H9 (cell line): ENCODE results near the gene DAB2IP. TPM values are rescaled to one million over a fixed set of nuclear protein-coding genes. Genes with fewer than 3 reads are reported as not detected.

Source experiments
- DNase-seq: peaks from one replicate; pipeline ENCODE4 v3.0.0-alpha.2; 2017
- H2AFZ ChIP-seq: one replicate; pipeline ENCODE4 v1.6.1; 2013; ENCODE audit warnings: mild to moderate bottlenecking, low read length, control low read depth, moderate library complexity
- H2AK5ac ChIP-seq: 2 replicates; pipeline ENCODE4 v1.6.1; 2013; ENCODE audit warnings: low read length, control low read depth, mixed read lengths; ENCODE audit not compliant: insufficient read length
- H2BK120ac ChIP-seq: one replicate; pipeline ENCODE4 v1.6.1; 2013; ENCODE audit warnings: low read depth, mild to moderate bottlenecking, low read length, control low read depth, inconsistent platforms; ENCODE audit not compliant: poor library complexity, severe bottlenecking
- H2BK12ac ChIP-seq: 2 replicates; pipeline ENCODE4 v1.6.1; 2013; ENCODE audit warnings: low read length, control low read depth, mixed read lengths, low read depth; ENCODE audit not compliant: insufficient read length
- H2BK15ac ChIP-seq: 2 replicates; pipeline ENCODE4 v1.6.1; 2013; ENCODE audit warnings: low read depth, low read length, control low read depth
- H2BK20ac ChIP-seq: one replicate; pipeline ENCODE4 v1.6.1; 2013; ENCODE audit warnings: low read depth, mild to moderate bottlenecking, low read length, control low read depth, inconsistent platforms; ENCODE audit not compliant: poor library complexity, severe bottlenecking
- H2BK5ac ChIP-seq: 2 replicates; pipeline ENCODE4 v1.6.1; 2013; ENCODE audit warnings: low read length, control low read depth, mixed read lengths; ENCODE audit not compliant: insufficient read length
- H3K14ac ChIP-seq: 2 replicates; pipeline ENCODE4 v1.6.1; 2013; ENCODE audit warnings: low read length, control low read depth; ENCODE audit not compliant: insufficient read depth
- H3K18ac ChIP-seq: 2 replicates; pipeline ENCODE4 v1.6.1; 2013; ENCODE audit warnings: low read depth, mild to moderate bottlenecking, mixed read lengths, low read length, control low read depth; ENCODE audit not compliant: insufficient read length
- H3K23ac ChIP-seq: 2 replicates; pipeline ENCODE4 v1.6.1; 2013; ENCODE audit warnings: low read length, control low read depth, mixed read lengths, low read depth; ENCODE audit not compliant: insufficient read length
- H3K23me2 ChIP-seq: 2 replicates; pipeline ENCODE4 v1.6.1; 2013; ENCODE audit warnings: low read depth, mild to moderate bottlenecking, mixed read lengths, low read length, control low read depth; ENCODE audit not compliant: insufficient read length, poor library complexity, severe bottlenecking
- H3K27ac ChIP-seq: 2 replicates; pipeline ENCODE4 v1.5.1; 2013; ENCODE audit warnings: low read length, control low read depth, mixed read lengths, low read depth; ENCODE audit not compliant: insufficient read length
- H3K27me3 ChIP-seq: 2 replicates; pipeline ENCODE4 v1.6.1; 2013; ENCODE audit warnings: low read length, control low read depth, inconsistent platforms; ENCODE audit not compliant: insufficient read depth
- H3K4ac ChIP-seq: 2 replicates; pipeline ENCODE4 v1.6.1; 2013; ENCODE audit warnings: low read depth, mild to moderate bottlenecking, control low read depth, inconsistent platforms, low read length, moderate library complexity
- H3K4me1 ChIP-seq: 2 replicates; pipeline ENCODE4 v1.6.1; 2013; ENCODE audit warnings: low read length, control low read depth, inconsistent platforms; ENCODE audit not compliant: insufficient read depth
- H3K4me2 ChIP-seq: 2 replicates; pipeline ENCODE4 v1.6.1; 2013; ENCODE audit warnings: low read length, control low read depth, mixed read lengths; ENCODE audit not compliant: insufficient read length, insufficient read depth
- H3K56ac ChIP-seq: 2 replicates; pipeline ENCODE4 v1.6.1; 2013; ENCODE audit warnings: low read depth, mild to moderate bottlenecking, mixed read lengths, low read length, control low read depth; ENCODE audit not compliant: insufficient read length
- H3K79me1 ChIP-seq: 2 replicates; pipeline ENCODE4 v1.6.1; 2013; ENCODE audit warnings: low read depth, mild to moderate bottlenecking, moderate library complexity, low read length, control low read depth, inconsistent platforms; ENCODE audit not compliant: insufficient read depth, poor library complexity, severe bottlenecking
- H3K79me2 ChIP-seq: 2 replicates; pipeline ENCODE4 v1.6.1; 2013; ENCODE audit warnings: low read length, control low read depth, inconsistent platforms; ENCODE audit not compliant: insufficient read depth
- H3K9ac ChIP-seq: 2 replicates; pipeline ENCODE4 v1.6.1; 2013; ENCODE audit warnings: low read length, control low read depth, mixed read lengths; ENCODE audit not compliant: insufficient read length; ENCODE audit errors: extremely low read depth
- H3K9me3 ChIP-seq: one replicate; pipeline ENCODE4 v1.6.1; 2013; ENCODE audit warnings: low read depth, low read length, inconsistent platforms; ENCODE audit not compliant: control insufficient read depth
- H3T11ph ChIP-seq: one replicate; pipeline ENCODE4 v1.6.1; 2013; ENCODE audit warnings: mild to moderate bottlenecking, low read length, control low read depth, inconsistent platforms
- H4K20me1 ChIP-seq: one replicate; pipeline ENCODE4 v1.6.1; 2013; ENCODE audit not compliant: control insufficient read depth, insufficient read length, insufficient read depth
- H4K5ac ChIP-seq: 2 replicates; pipeline ENCODE4 v1.6.1; 2013; ENCODE audit warnings: low read depth, mild to moderate bottlenecking, mixed read lengths, low read length, control low read depth; ENCODE audit not compliant: insufficient read length
- H4K8ac ChIP-seq: replicated peaks from 2 replicates; pipeline ENCODE4 v1.6.1; 2013; ENCODE audit warnings: low read length, control low read depth, mixed read lengths, low read depth; ENCODE audit not compliant: insufficient read length
- H4K91ac ChIP-seq: 2 replicates; pipeline ENCODE4 v1.6.1; 2013; ENCODE audit warnings: low read depth, mild to moderate bottlenecking, moderate library complexity, mixed read lengths, low read length, control low read depth; ENCODE audit not compliant: insufficient read length
- H3K27ac Mint-ChIP-seq, 3 experiments: 2 replicates in 2 of 3; 3 replicates in 1 of 3; pipeline ENCODE4 v1.8.0; 2020 to 2021; ENCODE audit warnings: mixed read lengths in 3 of 3, mild to moderate bottlenecking in 1 of 3, moderate library complexity in 1 of 3
- H3K27me3 Mint-ChIP-seq: 2 replicates; pipeline ENCODE4 v1.8.0; 2021; ENCODE audit warnings: low read depth, mild to moderate bottlenecking, moderate library complexity, mixed read lengths
- H3K36me3 Mint-ChIP-seq, 3 experiments: 2 replicates in 2 of 3; 3 replicates in 1 of 3; pipeline ENCODE4 v1.8.0; 2020 to 2021; ENCODE audit warnings: low read depth in 3 of 3, mixed read lengths in 3 of 3; ENCODE audit not compliant: insufficient read depth in 1 of 3
- H3K4me1 Mint-ChIP-seq, 2 experiments: 2 replicates each; pipeline ENCODE4 v1.8.0; 2020; ENCODE audit warnings: mixed read lengths in 2 of 2
- H3K4me3 Mint-ChIP-seq, 2 experiments: 2 replicates in 1 of 2; 3 replicates in 1 of 2; pipeline ENCODE4 v1.8.0; 2020 to 2021; ENCODE audit warnings: mild to moderate bottlenecking in 2 of 2, mixed read lengths in 2 of 2, moderate library complexity in 1 of 2
- H3K9me3 Mint-ChIP-seq, 2 experiments: 2 replicates in 1 of 2; 3 replicates in 1 of 2; pipeline ENCODE4 v1.8.0; 2020; ENCODE audit warnings: mild to moderate bottlenecking in 2 of 2, mixed read lengths in 2 of 2, moderate library complexity in 1 of 2
- CTCF ChIP-seq: fragments of 200-600 bp; sonication (generic); conservative IDR thresholded peaks from 3 replicates; pipeline ENCODE4 v1.8.0; 2021; ENCODE audit warnings: antibody characterized with exemption, mild to moderate bottlenecking
- WGBS: extraction: QIAGEN DNeasy Blood & Tissue Kit; methylation state at CpG from one replicate; pipeline ENCODE4 v1.1.7; 2013; ENCODE audit warnings: missing lambda C conversion rate, low lambda C conversion rate, mixed read lengths; ENCODE audit not compliant: insufficient read length; ENCODE audit errors: extremely low coverage; 5-methylcytosine and 5-hydroxymethylcytosine counted together
- total RNA-seq: library from RNA; stranded (reverse); gene quantifications from 2 replicates; pipeline ENCODE4 v1.2.1, GENCODE V29; 2021

DAB2IP gene
- total RNA-seq, 1 experiment from 2014 or later, result 22.6 TPM

GRCh38 chr9:121816845-121817450 is 165.5 kb downstream of the DAB2IP start:
- H2BK15ac ChIP-seq, result no peak overlapping the region
- no peak overlapping the region for H3T11ph ChIP-seq
- no peaks in the 10 kb centered on the region for H3K9me3 ChIP-seq
- H4K20me1 ChIP-seq, result no peaks in the 10 kb centered on the region
- no peak overlapping the region for H3K27ac ChIP-seq
- no peak overlapping the region for H3K9ac ChIP-seq
- H3K4ac ChIP-seq, result no peak overlapping the region
- no peak overlapping the region for H3K4me3 Mint-ChIP-seq
- no peak overlapping the region for H3K18ac ChIP-seq
- no peak for TF ChIP-seq CTCF
- no peak overlapping the region for H3K56ac ChIP-seq
- no peak overlapping the region for H4K8ac ChIP-seq
- H3K23ac ChIP-seq, result no peak overlapping the region
- WGBS, result no CpG with 5 or more reads among the region's 12 CpGs
- DNase-seq, result no peak
- H3K27me3 Mint-ChIP-seq, result peaks cover 10% of the 10 kb centered on the region
- no peak overlapping the region for H2BK5ac ChIP-seq
- H2AK5ac ChIP-seq, result no peak overlapping the region
- no peaks in the 10 kb centered on the region for H3K23me2 ChIP-seq
- no peaks in the 10 kb centered on the region for H3K79me2 ChIP-seq
- H3K4me2 ChIP-seq, result no peak overlapping the region
- H2AFZ ChIP-seq, result no peak overlapping the region
- no peak overlapping the region for H2BK20ac ChIP-seq
- no peak overlapping the region; a peak in 1 of 7 replicates for H3K27ac Mint-ChIP-seq
- no peak overlapping the region for H2BK12ac ChIP-seq
- no peak overlapping the region for H2BK120ac ChIP-seq
- H3K4me1 ChIP-seq, result peaks cover 7% of the 10 kb centered on the region; the same call in 1 of the 2 replicates
- no peak overlapping the region for H4K91ac ChIP-seq
- H3K9me3 Mint-ChIP-seq, result peaks cover 0 to 4% of the 10 kb centered on the region in 2 experiments; a peak in 2 of 5 replicates
- H3K14ac ChIP-seq, result no peak overlapping the region
- H3K4me1 Mint-ChIP-seq, result peaks cover 52 to 72% of the 10 kb centered on the region in 2 experiments
- no peak overlapping the region for H4K5ac ChIP-seq
- H3K79me1 ChIP-seq, result no peaks in the 10 kb centered on the region
- H3K27me3 ChIP-seq, result no peaks in the 10 kb centered on the region
- no peaks in the 10 kb centered on the region for H3K36me3 Mint-ChIP-seq
